B cell (primary cell): ENCODE measurements around the gene IQCF6. TPM values are rescaled to one million over a fixed set of nuclear protein-coding genes. Genes with fewer than 3 reads are reported as not detected.

Experiments
- ATAC-seq: fragments of 200-7000 bp; cut with Tn5 transposase; one replicate; pipeline ENCODE4 v1.10.0; 2021; ENCODE audit warnings: low read depth, mild to moderate bottlenecking, moderate number of reproducible peaks, moderate library complexity
- CTCF ChIA-PET: fragments of 350-600 bp; sonication (Branson Sonifier 250); formaldehyde crosslinking; loops from one replicate; lab custom pipeline; 2021; ENCODE audit warnings: antibody characterized with exemption, inconsistent platforms; lab: Charles Lee
- POLR2A ChIA-PET: fragments of 350-600 bp; sonication (Branson Sonifier 250); formaldehyde crosslinking; loops from one replicate; lab custom pipeline; 2021; ENCODE audit warnings: antibody characterized with exemption; lab: Charles Lee
- DNase-seq: peaks from one replicate; pipeline ENCODE4 v3.0.0; 2013
- H2AFZ ChIP-seq: 2 replicates; pipeline ENCODE4 v1.6.1; 2012; ENCODE audit warnings: mild to moderate bottlenecking, low read depth, low read length; ENCODE audit not compliant: insufficient read depth, poor library complexity, severe bottlenecking
- H3K27ac ChIP-seq, 2 donors: 1 replicate in 1 of 2; 2 replicates in 1 of 2; pipeline ENCODE4 v1.5.1; 2012 to 2013; ENCODE audit warnings: low read length in 2 of 2, mild to moderate bottlenecking in 2 of 2, moderate library complexity in 1 of 2
- H3K27me3 ChIP-seq, 4 experiments: fragments of 200-600 bp in 1 of 4; sonication (generic) in 1 of 4; replicated peaks in 1 of 4; 1 replicate in 2 of 4; 2 replicates in 2 of 4; pipeline versions ENCODE4 v1.6.1 to v1.7.0; 2013 to 2016; ENCODE audit warnings: low read length in 3 of 4, mild to moderate bottlenecking in 2 of 4, mixed read lengths in 1 of 4, moderate library complexity in 1 of 4; ENCODE audit not compliant: insufficient read depth in 4 of 4, control insufficient read depth in 3 of 4; ENCODE audit errors: control extremely low read depth in 1 of 4
- H3K36me3 ChIP-seq, 2 experiments: replicated peaks in 1 of 2; 1 replicate in 1 of 2; 2 replicates in 1 of 2; pipeline versions ENCODE4 v1.6.1 to v1.7.1; 2013; ENCODE audit warnings: low read length in 1 of 2; ENCODE audit not compliant: insufficient read depth in 2 of 2, control insufficient read depth in 1 of 2; ENCODE audit errors: control extremely low read depth in 1 of 2, extremely low read depth in 1 of 2
- H3K4me1 ChIP-seq, 2 donors: fragments of 200-600 bp in 1 of 2; sonication (generic) in 1 of 2; 1 replicate in 1 of 2; 2 replicates in 1 of 2; pipeline versions ENCODE4 v1.5.1 to v1.6.1; 2013 to 2017; ENCODE audit warnings: low read length in 2 of 2; ENCODE audit not compliant: control insufficient read depth in 2 of 2, insufficient read depth in 2 of 2
- H3K4me2 ChIP-seq: replicated peaks from 2 replicates; pipeline ENCODE3; 2012; ENCODE audit warnings: mild to moderate bottlenecking, low read depth, low read length; ENCODE audit not compliant: poor library complexity, severe bottlenecking
- H3K4me3 ChIP-seq, 5 experiments: fragments of 200-600 bp in 1 of 5; sonication (generic) in 1 of 5; 1 replicate in 3 of 5; 2 replicates in 2 of 5; pipeline versions ENCODE4 v1.5.1 to v1.7.0; 2011 to 2016; ENCODE audit warnings: low read length in 4 of 5, mild to moderate bottlenecking in 4 of 5, low read depth in 2 of 5, control low read depth in 1 of 5, moderate library complexity in 1 of 5; ENCODE audit not compliant: insufficient read depth in 1 of 5; ENCODE audit errors: control extremely low read depth in 1 of 5, extremely low read depth in 1 of 5
- H3K79me2 ChIP-seq: fragments of 200-600 bp; sonication (generic); one replicate; pipeline ENCODE4 v1.6.0; 2016; ENCODE audit warnings: low read length; ENCODE audit not compliant: control insufficient read depth, insufficient read depth
- H3K9ac ChIP-seq: fragments of 200-600 bp; sonication (generic); 2 replicates; pipeline ENCODE4 v1.6.1; 2017; ENCODE audit warnings: mild to moderate bottlenecking, low read length, moderate library complexity
- H3K9me3 ChIP-seq, 3 donors: one replicate each; pipeline versions ENCODE4 v1.6.1 to v1.7.1; 2013; ENCODE audit warnings: low read length in 2 of 3; ENCODE audit not compliant: control insufficient read depth in 2 of 3, insufficient read depth in 1 of 3; ENCODE audit errors: control extremely low read depth in 1 of 3
- H4K20me1 ChIP-seq: 2 replicates; pipeline ENCODE4 v1.6.0; 2012; ENCODE audit warnings: mild to moderate bottlenecking, low read length; ENCODE audit not compliant: insufficient read depth, control insufficient read depth, poor library complexity, severe bottlenecking
- H3K27ac Mint-ChIP-seq: one replicate; pipeline ENCODE4 v1.8.0; 2021; ENCODE audit warnings: mixed read lengths
- H3K27me3 Mint-ChIP-seq: one replicate; pipeline ENCODE4 v1.8.0; 2021; ENCODE audit warnings: mixed read lengths
- H3K4me1 Mint-ChIP-seq: one replicate; pipeline ENCODE4 v1.8.0; 2021; ENCODE audit warnings: mixed read lengths
- H3K4me3 Mint-ChIP-seq: one replicate; pipeline ENCODE4 v1.8.0; 2021; ENCODE audit warnings: mixed read lengths
- H3K9me3 Mint-ChIP-seq: one replicate; pipeline ENCODE4 v1.8.0; 2022; ENCODE audit warnings: mixed read lengths; ENCODE audit not compliant: insufficient read depth
- EZH2 ChIP-seq: IDR thresholded peaks from 2 replicates; pipeline ENCODE4 v1.6.1; 2012; ENCODE audit warnings: borderline replicate concordance, low read depth, mild to moderate bottlenecking, moderate library complexity, low read length; ENCODE audit not compliant: insufficient read depth, poor library complexity, severe bottlenecking
- WGBS: methylation state at CpG from one replicate; pipeline ENCODE4 v1.1.5; 2013; ENCODE audit warnings: missing lambda C conversion rate; ENCODE audit not compliant: insufficient coverage; 5-methylcytosine and 5-hydroxymethylcytosine counted together
- intact Hi-C: fragments of 100-400 bp; cut with micrococcal nuclease; formaldehyde crosslinking; loops from one replicate; pipeline ENCODE4 v1.10.0; 2022
- polyA plus RNA-seq: library from polyadenylated mRNA; depleted of rRNA; stranded (reverse); fragments of >200 nt; gene quantifications from 2 replicates; pipeline ENCODE4 v1.2.3, GENCODE V29; 2012
- total RNA-seq, 2 donors: library from RNA; stranded (reverse); fragments of 120-200 nt in 1 of 2; gene quantifications; 1 replicate in 1 of 2; 2 replicates in 1 of 2; pipeline versions ENCODE4 v1.2.3 to v1.2.4, GENCODE V29; 2013 to 2022
- TF ChIP-seq, protein P1 (sequence below): fragments of 200-600 bp; IDR thresholded peaks from one replicate; pipeline ENCODE4 v1.8.0; 2022; ENCODE audit warnings: antibody characterized with exemption, mild to moderate bottlenecking

IQCF6 gene
- total and polyA plus RNA-seq, 2 donors (not counting 1 experiment from before 2014, with no cell fraction given), result not detected

DNA sequence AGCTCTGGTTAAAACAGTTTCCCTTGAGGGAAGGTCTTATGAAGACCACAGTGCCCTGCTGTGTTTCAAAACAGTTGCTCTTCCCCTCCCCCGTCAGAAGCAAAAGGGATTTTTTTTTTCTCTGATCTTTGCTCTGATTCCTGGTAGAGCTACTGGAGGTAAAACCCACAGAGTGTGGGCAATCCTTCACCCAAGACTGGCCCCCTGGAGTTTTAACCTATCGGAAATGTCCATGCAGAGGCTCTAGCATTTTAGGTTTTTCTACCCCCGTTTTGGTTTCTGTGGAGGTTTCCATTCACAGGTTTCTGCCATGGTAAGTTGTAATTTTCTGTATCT, 44.5 kb downstream of the IQCF6 start:
- intact Hi-C loops, result no loop called here
- Histone ChIP-seq H3K27me3 (peaks cover 0 to 2% (median 0%) of the 10 kb centered on the region in 4 experiments), H3K27ac (no peak overlapping the region), H3K9ac (no peak overlapping the region), H3K36me3 (no peaks in the 10 kb centered on the region), H3K4me3 (no peak overlapping the region), H3K9me3 (peaks cover 0 to 3% (median 1%) of the 10 kb centered on the region in 3 donors), H3K79me2 (no peaks in the 10 kb centered on the region), H3K4me1 (no peaks in the 10 kb centered on the region), H2AFZ (no peak overlapping the region), H4K20me1 (no peaks in the 10 kb centered on the region), H3K4me2 (no peak overlapping the region)
- ATAC-seq (no peak), DNase-seq (no peak)
- Mint-ChIP-seq H3K9me3 (no peaks in the 10 kb centered on the region), H3K4me1 (no peaks in the 10 kb centered on the region), H3K4me3 (no peak overlapping the region), H3K27me3 (peaks cover 48% of the 10 kb centered on the region), H3K27ac (no peak overlapping the region)
- ChIA-PET POLR2A (no interaction called here), CTCF (interaction anchor here (0.5 kb wide), 1 partner anchor 1336 kb away, joined by 3 read pairs; no protein-coding TSS in a partner anchor)
- WGBS, result 57% methylated on average over 1 of the region's 3 CpGs
- no peak for TF ChIP-seq EZH2
- TF ChIP-seq, protein P1, sequence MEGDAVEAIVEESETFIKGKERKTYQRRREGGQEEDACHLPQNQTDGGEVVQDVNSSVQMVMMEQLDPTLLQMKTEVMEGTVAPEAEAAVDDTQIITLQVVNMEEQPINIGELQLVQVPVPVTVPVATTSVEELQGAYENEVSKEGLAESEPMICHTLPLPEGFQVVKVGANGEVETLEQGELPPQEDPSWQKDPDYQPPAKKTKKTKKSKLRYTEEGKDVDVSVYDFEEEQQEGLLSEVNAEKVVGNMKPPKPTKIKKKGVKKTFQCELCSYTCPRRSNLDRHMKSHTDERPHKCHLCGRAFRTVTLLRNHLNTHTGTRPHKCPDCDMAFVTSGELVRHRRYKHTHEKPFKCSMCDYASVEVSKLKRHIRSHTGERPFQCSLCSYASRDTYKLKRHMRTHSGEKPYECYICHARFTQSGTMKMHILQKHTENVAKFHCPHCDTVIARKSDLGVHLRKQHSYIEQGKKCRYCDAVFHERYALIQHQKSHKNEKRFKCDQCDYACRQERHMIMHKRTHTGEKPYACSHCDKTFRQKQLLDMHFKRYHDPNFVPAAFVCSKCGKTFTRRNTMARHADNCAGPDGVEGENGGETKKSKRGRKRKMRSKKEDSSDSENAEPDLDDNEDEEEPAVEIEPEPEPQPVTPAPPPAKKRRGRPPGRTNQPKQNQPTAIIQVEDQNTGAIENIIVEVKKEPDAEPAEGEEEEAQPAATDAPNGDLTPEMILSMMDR, result no peak

DNA sequence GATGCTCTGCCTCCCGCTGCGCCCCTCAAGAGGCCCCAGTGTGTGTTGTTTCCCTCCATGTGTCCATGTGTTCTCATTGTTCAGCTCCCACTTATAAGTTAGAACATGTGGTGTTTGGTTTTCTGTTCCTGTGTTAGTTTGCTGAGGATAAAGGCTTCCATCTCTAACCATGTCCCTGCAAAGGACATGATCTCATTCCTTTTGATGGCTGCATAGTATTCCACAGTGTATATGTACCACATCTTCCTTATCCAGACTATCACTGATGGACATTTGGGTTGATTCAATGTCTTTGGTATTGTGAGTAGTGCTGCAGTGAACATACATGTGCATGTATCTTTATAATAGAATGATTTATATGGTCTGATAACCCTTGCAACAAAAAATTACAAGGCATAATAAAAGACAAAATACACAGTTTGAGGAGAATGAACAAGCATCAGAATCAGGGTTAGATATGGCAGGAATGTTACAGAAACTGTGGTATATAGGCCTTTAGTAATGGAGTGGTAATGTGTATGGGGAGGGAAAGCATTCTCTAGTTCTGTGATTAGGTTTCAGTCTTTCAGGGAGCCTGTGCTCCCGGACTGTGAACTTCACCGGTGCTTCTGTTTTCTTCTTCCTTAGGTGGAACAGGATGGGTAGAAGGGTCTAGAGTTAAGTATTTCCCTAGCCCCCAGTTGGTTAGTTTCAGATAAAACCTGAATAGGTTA, 45.0 kb downstream of the IQCF6 start:
- intact Hi-C loops, result no loop called here

More for the DNA sequence above, 45.0 kb downstream of the IQCF6 start:
- Mint-ChIP-seq H3K4me3 (no peak overlapping the region), H3K27me3 (peaks cover 46% of the 10 kb centered on the region), H3K4me1 (no peaks in the 10 kb centered on the region), H3K9me3 (no peaks in the 10 kb centered on the region), H3K27ac (no peak overlapping the region)
- H3K27ac ChIP-seq, result no peak overlapping the region
- ATAC-seq (no peak), DNase-seq (no peak)
- peaks cover 0 to 3% (median 1%) of the 10 kb centered on the region in 3 donors for H3K9me3 ChIP-seq
- no peaks in the 10 kb centered on the region for H3K79me2 ChIP-seq
- no peak overlapping the region for H3K4me3 ChIP-seq
- H3K4me2 ChIP-seq, result no peak overlapping the region
- peaks cover 0 to 2% (median 0%) of the 10 kb centered on the region in 4 experiments for H3K27me3 ChIP-seq
- H3K9ac ChIP-seq, result no peak overlapping the region
- WGBS, result 93% methylated on average over 2 of the region's 4 CpGs
- POLR2A ChIA-PET, result no interaction called here
- CTCF ChIA-PET, result interaction anchor here (0.5 kb wide), 1 partner anchor 1336 kb away, joined by 3 read pairs; no protein-coding TSS in a partner anchor
- H3K36me3 ChIP-seq, result no peaks in the 10 kb centered on the region
- no peak overlapping the region for H2AFZ ChIP-seq
- no peaks in the 10 kb centered on the region for H4K20me1 ChIP-seq
- no peaks in the 10 kb centered on the region for H3K4me1 ChIP-seq
- TF ChIP-seq EZH2, result no peak
- TF ChIP-seq, protein P1, result no peak
